Measurements from ENCODE around the gene FGFBP1.

GRCh38 chr4:15928883-15929282 lies 9.7 kb downstream of the FGFBP1 start:
- no peak for TF ChIP-seq CTCF (IDR thresholded peaks at IDR 0.05; ENCODE audit: low read depth, low read length)
- TF ChIP-seq MAX (IDR thresholded peaks at IDR 0.05; ENCODE audit: low read depth, low read length): no peak
- TF ChIP-seq POLR2A (IDR thresholded peaks at IDR 0.05; ENCODE audit: extremely low read depth, insufficient read length): no peak

All from NB4 (cell line).